ENCODE results near the gene MAP3K20. TPM values are rescaled to one million over a fixed set of nuclear protein-coding genes. Genes with fewer than 3 reads are reported as not detected.

MAP3K20 gene
- total and polyA plus RNA-seq, 7 donors: 41.8 to 533 (median 366) TPM

DNA sequence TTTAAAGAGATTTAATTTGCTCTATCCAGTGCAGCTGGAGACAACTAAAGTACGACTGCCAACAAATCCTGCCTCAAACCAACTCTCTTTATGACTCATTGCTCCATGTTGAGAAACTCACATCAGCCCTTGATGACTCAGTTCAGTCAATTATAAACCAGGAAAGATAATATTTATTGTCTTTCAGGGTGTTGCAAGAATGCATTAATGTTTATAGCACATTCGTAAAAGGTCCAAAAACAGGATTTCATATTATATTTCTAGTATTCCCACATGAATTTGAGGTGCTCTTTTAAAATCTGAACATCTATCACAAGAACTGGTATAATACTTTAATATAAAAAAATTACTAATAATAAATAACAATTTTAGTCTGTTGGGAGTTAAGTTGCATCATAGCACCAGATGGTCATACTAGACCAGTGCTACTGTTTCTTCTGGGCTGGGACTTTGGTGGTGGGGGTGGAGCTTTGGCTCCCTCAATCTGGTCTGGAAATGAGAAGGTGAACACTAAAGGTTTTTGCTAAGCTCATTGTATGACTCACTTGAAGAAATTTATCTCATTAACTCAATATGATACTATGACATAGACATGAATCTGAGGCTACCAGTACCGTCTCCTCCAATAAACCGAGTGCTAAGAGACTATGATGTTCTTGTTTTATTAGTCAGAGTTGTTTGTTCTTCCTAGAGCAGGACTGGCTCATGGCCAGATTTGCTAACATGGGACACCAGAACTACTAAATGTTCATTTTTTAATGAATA, 26.6 kb upstream of the MAP3K20 start:
- no peaks in the 10 kb centered on the region for H3K9me3 ChIP-seq
- no peaks in the 10 kb centered on the region for H3K27me3 ChIP-seq (ENCODE audit: insufficient read depth in 3 of 3, low read length in 2 of 3)
- peak overlapping the region; percentile 79 for H3K27ac ChIP-seq
- H3K4me3 ChIP-seq: no peak overlapping the region
- TF ChIP-seq CTCF (IDR thresholded peaks at IDR 0.05): no peak
- DNase-seq (peak; percentile 85 to 92), ATAC-seq (peak; percentile 97 to 98 (median 97))
- no peaks in the 10 kb centered on the region for H3K36me3 ChIP-seq (ENCODE audit: insufficient read depth in 1 of 2, low read depth in 1 of 2)
- peaks cover 18% of the 10 kb centered on the region for H3K4me1 ChIP-seq
- 10 to 40% (median 12%) methylated on average over 4 of the region's 4 CpGs for WGBS, 3 donors
- intact Hi-C loops (cut with DNase I): loop anchor here in 1 of 2 donors (1.0 kb wide), 1 partner anchor 26 kb away; the partner anchor contains the start of gene MAP3K20

- no peaks in the 10 kb centered on the region for H3K36me3 ChIP-seq (ENCODE audit: insufficient read depth in 1 of 2, low read depth in 1 of 2)
- no peaks in the 10 kb centered on the region for H3K9me3 ChIP-seq
- no peaks in the 10 kb centered on the region for H3K27me3 ChIP-seq (ENCODE audit: insufficient read depth in 3 of 3, low read length in 2 of 3)
- DNase-seq: no peak
- peaks cover 18% of the 10 kb centered on the region for H3K4me1 ChIP-seq
- H3K27ac ChIP-seq: peak overlapping the region; percentile 79
- WGBS, 3 donors: 77 to 80% (median 79%) methylated on average over 3 of the region's 3 CpGs
- no peak overlapping the region for H3K4me3 ChIP-seq
- TF ChIP-seq CTCF (IDR thresholded peaks at IDR 0.05): no peak
- ATAC-seq: no peak
- intact Hi-C loops (cut with DNase I): loop anchor here in 1 of 2 donors (1.0 kb wide), 1 partner anchor 25 kb away; the partner anchor contains the start of gene MAP3K20
Measured at GRCh38 chr2:173049831-173050230, 25.8 kb upstream of the MAP3K20 start.

DNA sequence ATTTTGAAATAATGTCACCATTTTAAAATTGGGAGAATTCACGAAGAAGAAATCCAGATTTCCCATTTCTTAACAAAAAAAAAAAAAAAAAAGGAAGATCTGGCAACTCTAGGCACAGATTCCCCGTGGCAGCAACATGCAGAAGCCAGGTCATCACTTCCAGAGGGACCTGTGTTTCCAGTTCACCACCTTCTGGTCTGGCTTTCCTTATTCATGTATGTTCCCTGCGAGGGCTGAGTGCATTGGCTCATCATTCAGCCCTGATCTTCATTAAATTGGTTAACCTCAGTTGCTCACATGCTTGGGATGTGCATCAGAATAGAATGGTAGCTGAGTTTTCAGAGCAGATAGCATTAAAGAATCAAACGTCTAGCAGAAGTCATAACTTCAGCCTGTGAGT, 25.0 kb upstream of the MAP3K20 start:
- H3K9me3 ChIP-seq: no peaks in the 10 kb centered on the region
- no peak for DNase-seq
- H3K4me3 ChIP-seq: no peak overlapping the region
- no peak overlapping the region for H3K27ac ChIP-seq
- WGBS, 3 donors: 85 to 94% (median 91%) methylated on average over 4 of the region's 4 CpGs
- H3K36me3 ChIP-seq (ENCODE audit: insufficient read depth in 1 of 2, low read depth in 1 of 2): no peaks in the 10 kb centered on the region
- TF ChIP-seq CTCF (IDR thresholded peaks at IDR 0.05): no peak
- peaks cover 18% of the 10 kb centered on the region for H3K4me1 ChIP-seq
- no peaks in the 10 kb centered on the region for H3K27me3 ChIP-seq (ENCODE audit: insufficient read depth in 3 of 3, low read length in 2 of 3)
- intact Hi-C loops (cut with DNase I): no loop called here
- ATAC-seq: no peak

- ATAC-seq (no peak), DNase-seq (no peak)
- no peak overlapping the region for H3K4me3 ChIP-seq
- no peaks in the 10 kb centered on the region for H3K36me3 ChIP-seq (ENCODE audit: insufficient read depth in 1 of 2, low read depth in 1 of 2)
- H3K9me3 ChIP-seq: no peaks in the 10 kb centered on the region
- 70 to 77% (median 71%) methylated on average over 7 of the region's 7 CpGs for WGBS, 3 donors
- no peak for TF ChIP-seq CTCF (IDR thresholded peaks at IDR 0.05)
- intact Hi-C loops (cut with DNase I): no loop called here
- no peaks in the 10 kb centered on the region for H3K27me3 ChIP-seq (ENCODE audit: insufficient read depth in 3 of 3, low read length in 2 of 3)
- H3K4me1 ChIP-seq: peaks cover 18% of the 10 kb centered on the region
- H3K27ac ChIP-seq: no peak overlapping the region
Measured at GRCh38 chr2:173051463-173052215, 24.0 kb upstream of the MAP3K20 start.
